Measurements from ENCODE around the gene CCBE1. TPM values are rescaled to one million over a fixed set of nuclear protein-coding genes. Genes with fewer than 3 reads are reported as not detected.

The CCBE1 gene
- polyA plus RNA-seq, 1 donor from 2014 or later = 0.19 TPM

GRCh38 chr18:59560556-59560955 is 136.7 kb downstream of the CCBE1 start:
- Histone ChIP-seq H4K20me1 (ENCODE audit: insufficient read depth) (no peaks in the 10 kb centered on the region), H3K4me2 (ENCODE audit: low read length) (no peak overlapping the region), H3K9ac (ENCODE audit: low read length) (no peak overlapping the region), H3K27ac (ENCODE audit: low read length) (no peak overlapping the region), H3K9me3 (ENCODE audit: low read length) (no peaks in the 10 kb centered on the region), H3K9me2 (ENCODE audit: insufficient read depth, low read length) (no peaks in the 10 kb centered on the region), H3K4me3 (ENCODE audit: low read length) (no peak overlapping the region), H2AFZ (ENCODE audit: low read depth, low read length) (no peak overlapping the region), H3K27me3 (ENCODE audit: insufficient read depth, low read depth, low read length) (no peaks in the 10 kb centered on the region), H3K79me2 (replicated peaks; ENCODE audit: insufficient read depth, low read length) (no peaks in the 10 kb centered on the region), H3F3A (ENCODE audit: insufficient read depth, low read length, poor library complexity, severe bottlenecking) (no peaks in the 10 kb centered on the region), H3K36me3 (ENCODE audit: insufficient read depth, low read length) (no peaks in the 10 kb centered on the region)
- TF ChIP-seq POLR2AphosphoS5 (IDR thresholded peaks at IDR 0.05) (no peak), CTCF (IDR thresholded peaks at IDR 0.05; ENCODE audit: poor library complexity, severe bottlenecking) (no peak), SMC3 (conservative IDR thresholded peaks at IDR 0.05; ENCODE audit: poor library complexity) (no peak), RAD21 (conservative IDR thresholded peaks at IDR 0.05) (no peak), EZH2 (IDR thresholded peaks at IDR 0.05; ENCODE audit: borderline replicate concordance, insufficient read depth, low read length, poor library complexity, severe bottlenecking) (no peak), TAF1 (IDR thresholded peaks at IDR 0.05; ENCODE audit: low read depth) (no peak), EP300 (conservative IDR thresholded peaks at IDR 0.05; ENCODE audit: poor library complexity, severe bottlenecking) (no peak), MXI1 (conservative IDR thresholded peaks at IDR 0.05; ENCODE audit: poor library complexity, severe bottlenecking) (no peak), REST (IDR thresholded peaks at IDR 0.05; ENCODE audit: borderline replicate concordance) (no peak)

GRCh38 chr18:59559528-59559927 is 137.7 kb downstream of the CCBE1 start:
- no peak overlapping the region for H3K9ac ChIP-seq (ENCODE audit: low read length)
- no peaks in the 10 kb centered on the region for H3K79me2 ChIP-seq (replicated peaks; ENCODE audit: insufficient read depth, low read length)
- no peak overlapping the region for H2AFZ ChIP-seq (ENCODE audit: low read depth, low read length)
- H3F3A ChIP-seq (ENCODE audit: insufficient read depth, low read length, poor library complexity, severe bottlenecking) = no peaks in the 10 kb centered on the region
- H3K27ac ChIP-seq (ENCODE audit: low read length) = no peak overlapping the region
- H3K4me2 ChIP-seq (ENCODE audit: low read length) = no peak overlapping the region
- H3K9me2 ChIP-seq (ENCODE audit: insufficient read depth, low read length) = no peaks in the 10 kb centered on the region
- no peaks in the 10 kb centered on the region for H4K20me1 ChIP-seq (ENCODE audit: insufficient read depth)
- TF ChIP-seq EP300 (conservative IDR thresholded peaks at IDR 0.05; ENCODE audit: poor library complexity, severe bottlenecking) (no peak), POLR2AphosphoS5 (IDR thresholded peaks at IDR 0.05) (no peak), MXI1 (conservative IDR thresholded peaks at IDR 0.05; ENCODE audit: poor library complexity, severe bottlenecking) (no peak), EZH2 (IDR thresholded peaks at IDR 0.05; ENCODE audit: borderline replicate concordance, insufficient read depth, low read length, poor library complexity, severe bottlenecking) (no peak), SMC3 (conservative IDR thresholded peaks at IDR 0.05; ENCODE audit: poor library complexity) (no peak), TAF1 (IDR thresholded peaks at IDR 0.05; ENCODE audit: low read depth) (no peak), CTCF (IDR thresholded peaks at IDR 0.05; ENCODE audit: poor library complexity, severe bottlenecking) (no peak), REST (IDR thresholded peaks at IDR 0.05; ENCODE audit: borderline replicate concordance) (no peak), RAD21 (conservative IDR thresholded peaks at IDR 0.05) (no peak)
- H3K27me3 ChIP-seq (ENCODE audit: insufficient read depth, low read depth, low read length) = no peaks in the 10 kb centered on the region
- no peaks in the 10 kb centered on the region for H3K36me3 ChIP-seq (ENCODE audit: insufficient read depth, low read length)
- no peaks in the 10 kb centered on the region for H3K9me3 ChIP-seq (ENCODE audit: low read length)
- H3K4me3 ChIP-seq (ENCODE audit: low read length) = no peak overlapping the region
